ENCODE results near the gene ADCY3.

DNA sequence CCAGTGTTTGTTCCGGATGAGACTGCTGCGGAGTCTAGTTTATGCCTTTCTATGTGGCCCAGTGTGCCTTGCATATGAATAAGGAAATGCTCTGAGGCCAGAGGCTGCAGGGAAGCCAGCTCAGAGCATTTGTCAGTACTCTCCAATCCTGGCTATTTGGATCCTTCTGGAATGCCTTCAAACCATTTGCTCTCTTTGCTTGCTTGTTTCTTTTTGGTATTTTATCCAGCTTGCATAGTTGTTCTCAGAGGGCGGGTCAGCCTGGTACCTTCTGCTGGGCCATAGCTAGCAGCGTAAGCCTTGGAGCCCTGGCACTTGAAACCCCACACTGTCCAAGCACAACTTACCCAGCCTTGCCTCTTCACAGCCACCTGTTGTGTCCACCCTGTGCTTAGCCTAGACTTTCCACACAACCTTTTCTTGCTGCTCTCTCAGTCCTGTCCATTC is 106.3 kb downstream of the ADCY3 start:
- TF ChIP-seq, protein P1, sequence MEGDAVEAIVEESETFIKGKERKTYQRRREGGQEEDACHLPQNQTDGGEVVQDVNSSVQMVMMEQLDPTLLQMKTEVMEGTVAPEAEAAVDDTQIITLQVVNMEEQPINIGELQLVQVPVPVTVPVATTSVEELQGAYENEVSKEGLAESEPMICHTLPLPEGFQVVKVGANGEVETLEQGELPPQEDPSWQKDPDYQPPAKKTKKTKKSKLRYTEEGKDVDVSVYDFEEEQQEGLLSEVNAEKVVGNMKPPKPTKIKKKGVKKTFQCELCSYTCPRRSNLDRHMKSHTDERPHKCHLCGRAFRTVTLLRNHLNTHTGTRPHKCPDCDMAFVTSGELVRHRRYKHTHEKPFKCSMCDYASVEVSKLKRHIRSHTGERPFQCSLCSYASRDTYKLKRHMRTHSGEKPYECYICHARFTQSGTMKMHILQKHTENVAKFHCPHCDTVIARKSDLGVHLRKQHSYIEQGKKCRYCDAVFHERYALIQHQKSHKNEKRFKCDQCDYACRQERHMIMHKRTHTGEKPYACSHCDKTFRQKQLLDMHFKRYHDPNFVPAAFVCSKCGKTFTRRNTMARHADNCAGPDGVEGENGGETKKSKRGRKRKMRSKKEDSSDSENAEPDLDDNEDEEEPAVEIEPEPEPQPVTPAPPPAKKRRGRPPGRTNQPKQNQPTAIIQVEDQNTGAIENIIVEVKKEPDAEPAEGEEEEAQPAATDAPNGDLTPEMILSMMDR (IDR thresholded peaks at IDR 0.05), result no peak
- TF ChIP-seq POLR2AphosphoS5 (IDR thresholded peaks at IDR 0.05) (no peak), POLR2A (IDR thresholded peaks at IDR 0.05) (no peak)
